ENCODE measurements around the gene ELAC1. TPM values are rescaled to one million over a fixed set of nuclear protein-coding genes. Genes with fewer than 3 reads are reported as not detected.
A peak's percentile ranks its signal among the peaks of the same experiment; 100 is the strongest.

Gene ELAC1
- total RNA-seq = 15.5 TPM

- Histone ChIP-seq H3K4me3 (peak within 1 kb of the TSS; percentile 67 to 99), H3K36me3 (no peaks in the 10 kb centered on the region), H3K27ac (peak within 1 kb of the TSS; percentile 95), H3K9me3 (no peaks in the 10 kb centered on the region), H3K27me3 (no peaks in the 10 kb centered on the region), H3K4me1 (peaks cover 15% of the 10 kb centered on the region)
- TF ChIP-seq CTCF (IDR thresholded peaks at IDR 0.05) = no peak
- TF ChIP-seq POLR2A (IDR thresholded peaks at IDR 0.05) = peak in 1 of 2 donors; percentile 75
- TF ChIP-seq POLR2AphosphoS5 (IDR thresholded peaks at IDR 0.05; ENCODE audit: insufficient read depth in 1 of 2, low read depth in 1 of 2) = peak in 1 of 2 donors; percentile 70
- intact Hi-C loops (cut with DNase I) = loop anchor here (5.0 kb wide), 1 partner anchor 59 kb away; no protein-coding TSS in a partner anchor
- DNase-seq (ENCODE audit: extremely low spot score in 2 of 2) = no peak
These were observed at the start of gene ELAC1 for GRCh38 chr18:50967714-50968661. Gene ELAC1 (plus strand): TSS chr18:50968040. CDS start chr18:50974405, 6,365 bp downstream.

GRCh38 chr18:50918153-50918552 is 49.7 kb upstream of the ELAC1 start:
- H3K27ac ChIP-seq = no peak overlapping the region
- no peak for DNase-seq (ENCODE audit: extremely low spot score in 2 of 2)
- no peak overlapping the region for H3K4me3 ChIP-seq
- H3K4me1 ChIP-seq = no peaks in the 10 kb centered on the region
- TF ChIP-seq CTCF (IDR thresholded peaks at IDR 0.05) = no peak
- TF ChIP-seq POLR2AphosphoS5 (IDR thresholded peaks at IDR 0.05; ENCODE audit: insufficient read depth in 1 of 2, low read depth in 1 of 2) = no peak
- TF ChIP-seq POLR2A (IDR thresholded peaks at IDR 0.05) = no peak
- no peaks in the 10 kb centered on the region for H3K9me3 ChIP-seq
- H3K27me3 ChIP-seq = no peaks in the 10 kb centered on the region
- peaks cover 0 to 27% of the 10 kb centered on the region in 2 donors for H3K36me3 ChIP-seq
- intact Hi-C loops (cut with DNase I) = no loop called here

GRCh38 chr18:50924372-50924771 is 43.5 kb upstream of the ELAC1 start:
- Histone ChIP-seq H3K4me3 (no peak overlapping the region), H3K9me3 (no peaks in the 10 kb centered on the region), H3K27ac (no peak overlapping the region), H3K36me3 (peaks cover 0 to 37% of the 10 kb centered on the region in 2 donors), H3K27me3 (no peaks in the 10 kb centered on the region), H3K4me1 (no peaks in the 10 kb centered on the region)
- no peak for DNase-seq (ENCODE audit: extremely low spot score in 2 of 2)
- TF ChIP-seq POLR2AphosphoS5 (IDR thresholded peaks at IDR 0.05; ENCODE audit: insufficient read depth in 1 of 2, low read depth in 1 of 2) (no peak), CTCF (IDR thresholded peaks at IDR 0.05) (no peak), POLR2A (IDR thresholded peaks at IDR 0.05) (no peak)
- intact Hi-C loops (cut with DNase I) = no loop called here

GRCh38 chr18:50926521-50926920 is 41.3 kb upstream of the ELAC1 start:
- DNase-seq (ENCODE audit: extremely low spot score in 2 of 2) = no peak
- intact Hi-C loops (cut with DNase I) = no loop called here
- H3K4me1 ChIP-seq = no peaks in the 10 kb centered on the region
- TF ChIP-seq POLR2AphosphoS5 (IDR thresholded peaks at IDR 0.05; ENCODE audit: insufficient read depth in 1 of 2, low read depth in 1 of 2) (no peak), POLR2A (IDR thresholded peaks at IDR 0.05) (no peak), CTCF (IDR thresholded peaks at IDR 0.05) (no peak)
- no peak overlapping the region for H3K27ac ChIP-seq
- H3K9me3 ChIP-seq = no peaks in the 10 kb centered on the region
- H3K27me3 ChIP-seq = no peaks in the 10 kb centered on the region
- no peak overlapping the region for H3K4me3 ChIP-seq
- peaks cover 0 to 29% of the 10 kb centered on the region in 2 donors for H3K36me3 ChIP-seq

- no peak for DNase-seq (ENCODE audit: extremely low spot score in 2 of 2)
- H3K9me3 ChIP-seq = no peaks in the 10 kb centered on the region
- intact Hi-C loops (cut with DNase I) = no loop called here
- TF ChIP-seq CTCF (IDR thresholded peaks at IDR 0.05) (no peak), POLR2A (IDR thresholded peaks at IDR 0.05) (no peak), POLR2AphosphoS5 (IDR thresholded peaks at IDR 0.05; ENCODE audit: insufficient read depth in 1 of 2, low read depth in 1 of 2) (no peak)
- no peak overlapping the region for H3K4me3 ChIP-seq
- H3K36me3 ChIP-seq = peaks cover 0 to 25% of the 10 kb centered on the region in 2 donors
- H3K4me1 ChIP-seq = no peaks in the 10 kb centered on the region
- H3K27me3 ChIP-seq = no peaks in the 10 kb centered on the region
- H3K27ac ChIP-seq = no peak overlapping the region
These were observed 39.3 kb upstream of the ELAC1 start for GRCh38 chr18:50928551-50928950.
